Retina (tissue), 1 donor: ENCODE data around the gene DSG4.
"Not testable (repeated sequence)": the region's sequence is repeated elsewhere in the genome, so short reads cannot be mapped to it uniquely, and the experiment has no call there.

ENCODE experiments used
- DNase-seq: peaks from one replicate; pipeline ENCODE4 v3.0.0-alpha.2; 2016

The DSG4 gene

GRCh38 chr18:31376477-31376876 is at the start of gene DSG4:
Gene DSG4 (plus strand): TSS chr18:31376777. CDS start chr18:31376912, 135 bp downstream.
- DNase-seq: no peak

- no peak for DNase-seq
Measured at GRCh38 chr18:31329787-31330438, 46.7 kb upstream of the DSG4 start.

GRCh38 chr18:31343454-31343853 is 33.1 kb upstream of the DSG4 start:
- no peak for DNase-seq

- not testable (repeated sequence) for DNase-seq
Measured at GRCh38 chr18:31353336-31353735, 23.2 kb upstream of the DSG4 start.

GRCh38 chr18:31354990-31355389 is 21.6 kb upstream of the DSG4 start:
- DNase-seq: no peak

GRCh38 chr18:31356025-31356424 is 20.6 kb upstream of the DSG4 start:
- DNase-seq: no peak

- DNase-seq: no peak
Measured at GRCh38 chr18:31364190-31364589, 12.4 kb upstream of the DSG4 start.

- DNase-seq: no peak
Measured at GRCh38 chr18:31369478-31369877, 7.1 kb upstream of the DSG4 start.

- no peak for DNase-seq
Measured at GRCh38 chr18:31371989-31372388, 4.6 kb upstream of the DSG4 start.

- no peak for DNase-seq
Measured at GRCh38 chr18:31373641-31374040, 2.9 kb upstream of the DSG4 start.

GRCh38 chr18:31380912-31381311 is 4.3 kb downstream of the DSG4 start:
- DNase-seq: no peak

GRCh38 chr18:31382107-31382506 is 5.5 kb downstream of the DSG4 start:
- DNase-seq: no peak

GRCh38 chr18:31386741-31387140 is 10.2 kb downstream of the DSG4 start:
- peak; percentile 56 for DNase-seq

GRCh38 chr18:31393286-31393685 is 16.7 kb downstream of the DSG4 start:
- DNase-seq: no peak

- DNase-seq: no peak
Measured at GRCh38 chr18:31396796-31397612, 20.4 kb downstream of the DSG4 start.

GRCh38 chr18:31398191-31398590 is 21.6 kb downstream of the DSG4 start:
- no peak for DNase-seq

GRCh38 chr18:31399306-31400032 is 22.9 kb downstream of the DSG4 start:
- DNase-seq: no peak

- DNase-seq: no peak
Measured at GRCh38 chr18:31401156-31402025, 24.8 kb downstream of the DSG4 start.

GRCh38 chr18:31402026-31402373 is 25.4 kb downstream of the DSG4 start:
- DNase-seq: no peak

- no peak for DNase-seq
Measured at GRCh38 chr18:31403409-31403808, 26.8 kb downstream of the DSG4 start.

- DNase-seq: no peak
Measured at GRCh38 chr18:31407649-31408048, 31.1 kb downstream of the DSG4 start.

- DNase-seq: no peak
Measured at GRCh38 chr18:31409276-31409675, 32.7 kb downstream of the DSG4 start.
